Activated T-cell treated with anti-CD3 and anti-CD28 coated beads, Interleukin-2, amount 50 U/mL, for 72 hours (primary cell): Measurements from ENCODE around the gene GPC5. TPM values are rescaled to one million over a fixed set of nuclear protein-coding genes. Genes with fewer than 3 reads are reported as not detected.

Experiments
- ATAC-seq, 2 donors: fragments of 150-1000 bp; cut with Tn5 transposase; replicated peaks in 1 of 2; 2 replicates each; pipeline ENCODE4 v1.10.0; 2021; ENCODE audit warnings: moderate library complexity in 2 of 2, mild to moderate bottlenecking in 1 of 2
- DNase-seq, 2 donors: peaks; one replicate each; pipeline ENCODE4 v3.0.0; 2021 to 2022; ENCODE audit warnings: mixed read lengths in 1 of 2
- H3K27ac Mint-ChIP-seq: one replicate; pipeline ENCODE4 v1.8.0; 2022; ENCODE audit warnings: mild to moderate bottlenecking, moderate library complexity, mixed read lengths
- H3K27me3 Mint-ChIP-seq: one replicate; pipeline ENCODE4 v1.8.0; 2022; ENCODE audit warnings: low read depth, mixed read lengths
- H3K36me3 Mint-ChIP-seq, 2 donors: one replicate each; pipeline ENCODE4 v1.8.0; 2022; ENCODE audit warnings: mixed read lengths in 2 of 2, mild to moderate bottlenecking in 1 of 2; ENCODE audit not compliant: insufficient read depth in 2 of 2
- H3K4me1 Mint-ChIP-seq: one replicate; pipeline ENCODE4 v1.8.0; 2022; ENCODE audit warnings: low read depth, mixed read lengths
- H3K4me3 Mint-ChIP-seq, 2 donors: one replicate each; pipeline ENCODE4 v1.8.0; 2022; ENCODE audit warnings: mild to moderate bottlenecking in 2 of 2, mixed read lengths in 2 of 2, moderate library complexity in 2 of 2
- H3K9me3 Mint-ChIP-seq, 2 donors: one replicate each; pipeline ENCODE4 v1.8.0; 2022; ENCODE audit warnings: mixed read lengths in 2 of 2
- total RNA-seq, 2 donors: library from RNA; stranded (reverse); gene quantifications; one replicate each; pipeline ENCODE4 v1.2.3, GENCODE V29; 2022

GPC5 gene
- total RNA-seq, 2 donors from 2014 or later, result 0.14 TPM; not detected in 1

GRCh38 chr13:92415781-92416180 lies 1017.4 kb downstream of the GPC5 start:
- DNase-seq (no peak), ATAC-seq (no peak)
- H3K4me1 Mint-ChIP-seq, result no peaks in the 10 kb centered on the region
- no peaks in the 10 kb centered on the region for H3K36me3 Mint-ChIP-seq
- no peaks in the 10 kb centered on the region for H3K27me3 Mint-ChIP-seq
- H3K4me3 Mint-ChIP-seq, result no peak overlapping the region
- H3K27ac Mint-ChIP-seq, result no peak overlapping the region
- H3K9me3 Mint-ChIP-seq, result peaks cover 4 to 9% of the 10 kb centered on the region in 2 donors

GRCh38 chr13:92418818-92419412 lies 1020.5 kb downstream of the GPC5 start:
- ATAC-seq (no peak), DNase-seq (no peak)
- H3K9me3 Mint-ChIP-seq, result peaks cover 7 to 8% of the 10 kb centered on the region in 2 donors
- no peaks in the 10 kb centered on the region for H3K27me3 Mint-ChIP-seq
- no peaks in the 10 kb centered on the region for H3K36me3 Mint-ChIP-seq
- H3K27ac Mint-ChIP-seq, result no peak overlapping the region
- no peaks in the 10 kb centered on the region for H3K4me1 Mint-ChIP-seq
- H3K4me3 Mint-ChIP-seq, result no peak overlapping the region

GRCh38 chr13:92429231-92429630 lies 1030.8 kb downstream of the GPC5 start:
- Mint-ChIP-seq H3K9me3 (peaks cover 10 to 12% of the 10 kb centered on the region in 2 donors), H3K27ac (no peak overlapping the region), H3K4me1 (no peaks in the 10 kb centered on the region), H3K27me3 (no peaks in the 10 kb centered on the region), H3K36me3 (no peaks in the 10 kb centered on the region), H3K4me3 (no peak overlapping the region)
- DNase-seq (no peak), ATAC-seq (no peak)

GRCh38 chr13:92433386-92433785 lies 1035.0 kb downstream of the GPC5 start:
- no peaks in the 10 kb centered on the region for H3K27me3 Mint-ChIP-seq
- H3K4me3 Mint-ChIP-seq, result no peak overlapping the region
- no peak for ATAC-seq

GRCh38 chr13:92433963-92434362 lies 1035.5 kb downstream of the GPC5 start:
- Mint-ChIP-seq H3K27me3 (no peaks in the 10 kb centered on the region), H3K9me3 (peaks cover 9 to 12% of the 10 kb centered on the region in 2 donors), H3K4me1 (no peaks in the 10 kb centered on the region), H3K36me3 (no peaks in the 10 kb centered on the region), H3K4me3 (no peak overlapping the region), H3K27ac (no peak overlapping the region)
- ATAC-seq (no peak), DNase-seq (no peak)

More at GRCh38 chr13:92433386-92433785, 1035.0 kb downstream of the GPC5 start:
- no peak overlapping the region for H3K27ac Mint-ChIP-seq
- peaks cover 9 to 12% of the 10 kb centered on the region in 2 donors for H3K9me3 Mint-ChIP-seq
- H3K36me3 Mint-ChIP-seq, result no peaks in the 10 kb centered on the region
- no peaks in the 10 kb centered on the region for H3K4me1 Mint-ChIP-seq
- no peak for DNase-seq

GRCh38 chr13:92436924-92437323 lies 1038.5 kb downstream of the GPC5 start:
- no peak overlapping the region for H3K27ac Mint-ChIP-seq
- no peaks in the 10 kb centered on the region for H3K27me3 Mint-ChIP-seq
- no peaks in the 10 kb centered on the region for H3K36me3 Mint-ChIP-seq
- H3K4me1 Mint-ChIP-seq, result no peaks in the 10 kb centered on the region
- peaks cover 7 to 13% of the 10 kb centered on the region in 2 donors for H3K9me3 Mint-ChIP-seq
- DNase-seq (no peak), ATAC-seq (no peak)
- H3K4me3 Mint-ChIP-seq, result no peak overlapping the region

GRCh38 chr13:92444244-92444643 lies 1045.8 kb downstream of the GPC5 start:
- Mint-ChIP-seq H3K4me3 (no peak overlapping the region), H3K27me3 (no peaks in the 10 kb centered on the region), H3K36me3 (no peaks in the 10 kb centered on the region), H3K27ac (no peak overlapping the region), H3K4me1 (no peaks in the 10 kb centered on the region), H3K9me3 (peaks cover 7 to 11% of the 10 kb centered on the region in 2 donors)
- no peak for ATAC-seq
- no peak for DNase-seq

GRCh38 chr13:92451060-92451459 lies 1052.6 kb downstream of the GPC5 start:
- Mint-ChIP-seq H3K27ac (no peak overlapping the region), H3K4me3 (no peak overlapping the region), H3K36me3 (no peaks in the 10 kb centered on the region), H3K4me1 (no peaks in the 10 kb centered on the region), H3K27me3 (no peaks in the 10 kb centered on the region), H3K9me3 (peaks cover 1 to 6% of the 10 kb centered on the region in 2 donors)
- no peak for ATAC-seq
- DNase-seq, result no peak

GRCh38 chr13:92452840-92453239 lies 1054.4 kb downstream of the GPC5 start:
- no peak for ATAC-seq
- Mint-ChIP-seq H3K4me1 (no peaks in the 10 kb centered on the region), H3K27me3 (no peaks in the 10 kb centered on the region), H3K4me3 (no peak overlapping the region), H3K27ac (no peak overlapping the region), H3K9me3 (peaks cover 2 to 4% of the 10 kb centered on the region in 2 donors), H3K36me3 (no peaks in the 10 kb centered on the region)
- no peak for DNase-seq

- H3K9me3 Mint-ChIP-seq, result peaks cover 5 to 7% of the 10 kb centered on the region in 2 donors
Measured at GRCh38 chr13:92459306-92459705, 1060.9 kb downstream of the GPC5 start.

GRCh38 chr13:92460479-92460878 lies 1062.1 kb downstream of the GPC5 start:
- Mint-ChIP-seq H3K4me3 (no peak overlapping the region), H3K9me3 (peaks cover 5 to 7% of the 10 kb centered on the region in 2 donors), H3K27ac (no peak overlapping the region), H3K36me3 (no peaks in the 10 kb centered on the region), H3K27me3 (no peaks in the 10 kb centered on the region), H3K4me1 (no peaks in the 10 kb centered on the region)
- no peak for ATAC-seq
- no peak for DNase-seq

More at GRCh38 chr13:92459306-92459705, 1060.9 kb downstream of the GPC5 start:
- H3K36me3 Mint-ChIP-seq, result no peaks in the 10 kb centered on the region
- no peaks in the 10 kb centered on the region for H3K4me1 Mint-ChIP-seq
- DNase-seq (no peak), ATAC-seq (no peak)
- no peak overlapping the region for H3K4me3 Mint-ChIP-seq
- H3K27me3 Mint-ChIP-seq, result no peaks in the 10 kb centered on the region
- no peak overlapping the region for H3K27ac Mint-ChIP-seq

GRCh38 chr13:92461402-92461801 lies 1063.0 kb downstream of the GPC5 start:
- ATAC-seq, result no peak
- H3K27ac Mint-ChIP-seq, result no peak overlapping the region
- peaks cover 5 to 7% of the 10 kb centered on the region in 2 donors for H3K9me3 Mint-ChIP-seq
- no peaks in the 10 kb centered on the region for H3K27me3 Mint-ChIP-seq
- H3K36me3 Mint-ChIP-seq, result no peaks in the 10 kb centered on the region
- H3K4me3 Mint-ChIP-seq, result no peak overlapping the region
- H3K4me1 Mint-ChIP-seq, result no peaks in the 10 kb centered on the region
- DNase-seq, result no peak

GRCh38 chr13:92461831-92462230 lies 1063.4 kb downstream of the GPC5 start:
- no peak for ATAC-seq
- no peak overlapping the region for H3K27ac Mint-ChIP-seq
- no peaks in the 10 kb centered on the region for H3K36me3 Mint-ChIP-seq
- DNase-seq, result no peak
- no peaks in the 10 kb centered on the region for H3K4me1 Mint-ChIP-seq
- H3K27me3 Mint-ChIP-seq, result no peaks in the 10 kb centered on the region
- H3K4me3 Mint-ChIP-seq, result no peak overlapping the region
- peaks cover 5 to 7% of the 10 kb centered on the region in 2 donors for H3K9me3 Mint-ChIP-seq

GRCh38 chr13:92463134-92463533 lies 1064.7 kb downstream of the GPC5 start:
- Mint-ChIP-seq H3K27ac (no peak overlapping the region), H3K4me3 (no peak overlapping the region), H3K9me3 (peaks cover 5% of the 10 kb centered on the region in 2 donors), H3K4me1 (no peaks in the 10 kb centered on the region), H3K27me3 (no peaks in the 10 kb centered on the region), H3K36me3 (no peaks in the 10 kb centered on the region)
- DNase-seq (no peak), ATAC-seq (no peak)
